KG1 (cell line): ENCODE results near the gene LIN37.

ENCODE experiments used
- DNase-seq: peaks from one replicate; lab custom pipeline; 2025; lab: John Stamatoyannopoulos, UW

The LIN37 gene

GRCh38 chr19:35748106-35749020 lies at the start of gene LIN37:
Gene LIN37, plus strand, starts transcription at chr19:35748576. Its CDS starts 149 bp downstream, at chr19:35748725.
- DNase-seq = peak; percentile 96

GRCh38 chr19:35702223-35703012 lies 46.0 kb upstream of the LIN37 start:
- DNase-seq = peak; percentile 84

GRCh38 chr19:35703343-35703742 lies 45.0 kb upstream of the LIN37 start:
- DNase-seq = no peak

GRCh38 chr19:35704218-35704617 lies 44.2 kb upstream of the LIN37 start, which contains the start of gene ZBTB32:
Gene ZBTB32, plus strand, starts transcription at chr19:35704558. Its CDS starts 10,069 bp downstream, at chr19:35714627.
- no peak for DNase-seq

GRCh38 chr19:35708391-35708790 lies 40.0 kb upstream of the LIN37 start:
- DNase-seq = no peak

GRCh38 chr19:35710784-35711723 lies 37.3 kb upstream of the LIN37 start:
- DNase-seq = no peak

GRCh38 chr19:35712567-35713505 lies 35.5 kb upstream of the LIN37 start:
- DNase-seq = no peak

GRCh38 chr19:35713506-35713850 lies 34.9 kb upstream of the LIN37 start:
- no peak for DNase-seq

GRCh38 chr19:35713904-35714495 lies 34.4 kb upstream of the LIN37 start:
- DNase-seq = no peak

GRCh38 chr19:35714601-35715354 lies 33.6 kb upstream of the LIN37 start:
- DNase-seq = no peak

GRCh38 chr19:35715355-35715809 lies 33.0 kb upstream of the LIN37 start:
- DNase-seq = no peak

- DNase-seq = no peak
Measured at GRCh38 chr19:35715981-35716800, 32.2 kb upstream of the LIN37 start.

- peak; percentile 12 for DNase-seq
Measured at GRCh38 chr19:35716801-35717664, 31.3 kb upstream of the LIN37 start.

- peak; percentile 82 for DNase-seq
Measured at GRCh38 chr19:35717665-35718344, 30.6 kb upstream of the LIN37 start, which contains the start of gene KMT2B. Gene KMT2B, plus strand, starts transcription at chr19:35718003. Its CDS starts 16 bp downstream, at chr19:35718019.

- DNase-seq = no peak
Measured at GRCh38 chr19:35718345-35719041, 29.9 kb upstream of the LIN37 start.
